Measurements from ENCODE around the gene IRF9.

DNA sequence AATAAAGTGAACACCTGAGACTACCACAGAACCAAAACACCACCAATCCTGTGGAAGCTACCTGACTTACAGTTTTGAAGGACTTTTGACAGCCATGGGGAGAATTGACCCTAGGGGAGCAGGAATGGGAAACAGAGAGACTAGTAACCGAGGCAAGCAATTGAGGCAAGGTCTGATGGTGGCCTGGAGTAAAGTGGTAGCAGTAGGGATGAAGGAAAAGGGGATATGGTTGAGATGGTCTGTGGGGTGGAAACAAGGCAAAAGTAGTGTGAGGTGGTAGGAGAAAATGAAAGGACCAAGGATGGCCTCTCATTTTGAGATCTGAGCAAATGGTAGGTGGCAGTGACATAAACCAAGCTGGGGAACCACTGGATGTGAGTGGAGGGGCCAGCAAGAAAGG is 4.2 kb upstream of the IRF9 start:
- TF ChIP-seq GATA3 (IDR thresholded peaks at IDR 0.05; ENCODE audit: low read depth, low read length), result no peak
- TF ChIP-seq GATA2 (IDR thresholded peaks at IDR 0.05; ENCODE audit: low read depth, low read length), result no peak
